Activated T-helper 1 cell treated with anti-CD3 and anti-CD28 coated beads, Interleukin-12 subunit alpha, Interleukin-12 subunit beta, Interleukin-2, Interleukin-4 antibody, amounts not matched to agents 30 ng/mL and 10 ng/mL and 1 ng/mL, durations not matched to agents 14 hours and 24 hours and 36 hours (primary cell): Measurements from ENCODE around the gene PCNX1. TPM values are rescaled to one million over a fixed set of nuclear protein-coding genes. Genes with fewer than 3 reads are reported as not detected.
"Not testable (repeated sequence)": the region's sequence is repeated elsewhere in the genome, so short reads cannot be mapped to it uniquely, and the experiment has no call there.

Source experiments
- DNase-seq: peaks from one replicate; pipeline ENCODE4 v3.0.0; 2021; ENCODE audit warnings: low spot score
- H3K27ac Mint-ChIP-seq: one replicate; pipeline ENCODE4 v1.8.0; 2021; ENCODE audit warnings: mild to moderate bottlenecking, mixed read lengths
- H3K27me3 Mint-ChIP-seq: one replicate; pipeline ENCODE4 v1.8.0; 2022; ENCODE audit warnings: mild to moderate bottlenecking, moderate library complexity, mixed read lengths; ENCODE audit not compliant: insufficient read depth
- H3K36me3 Mint-ChIP-seq: one replicate; pipeline ENCODE4 v1.8.0; 2021; ENCODE audit warnings: low read depth, mixed read lengths
- H3K4me1 Mint-ChIP-seq: one replicate; pipeline ENCODE4 v1.8.0; 2021; ENCODE audit warnings: low read depth, mixed read lengths
- H3K4me3 Mint-ChIP-seq: one replicate; pipeline ENCODE4 v1.8.0; 2021; ENCODE audit warnings: mild to moderate bottlenecking, moderate library complexity, mixed read lengths
- H3K9me3 Mint-ChIP-seq: one replicate; pipeline ENCODE4 v1.8.0; 2021; ENCODE audit warnings: mixed read lengths
- intact Hi-C: fragments of 100-400 bp; cut with micrococcal nuclease; formaldehyde crosslinking; loops from one replicate; pipeline ENCODE4 v1.15.1; 2024
- total RNA-seq: library from RNA; stranded (reverse); gene quantifications from 2 replicates; pipeline ENCODE4 v1.2.3, GENCODE V29; 2022

The PCNX1 gene
- total RNA-seq, 1 donor from 2014 or later: 37.9 TPM

DNA sequence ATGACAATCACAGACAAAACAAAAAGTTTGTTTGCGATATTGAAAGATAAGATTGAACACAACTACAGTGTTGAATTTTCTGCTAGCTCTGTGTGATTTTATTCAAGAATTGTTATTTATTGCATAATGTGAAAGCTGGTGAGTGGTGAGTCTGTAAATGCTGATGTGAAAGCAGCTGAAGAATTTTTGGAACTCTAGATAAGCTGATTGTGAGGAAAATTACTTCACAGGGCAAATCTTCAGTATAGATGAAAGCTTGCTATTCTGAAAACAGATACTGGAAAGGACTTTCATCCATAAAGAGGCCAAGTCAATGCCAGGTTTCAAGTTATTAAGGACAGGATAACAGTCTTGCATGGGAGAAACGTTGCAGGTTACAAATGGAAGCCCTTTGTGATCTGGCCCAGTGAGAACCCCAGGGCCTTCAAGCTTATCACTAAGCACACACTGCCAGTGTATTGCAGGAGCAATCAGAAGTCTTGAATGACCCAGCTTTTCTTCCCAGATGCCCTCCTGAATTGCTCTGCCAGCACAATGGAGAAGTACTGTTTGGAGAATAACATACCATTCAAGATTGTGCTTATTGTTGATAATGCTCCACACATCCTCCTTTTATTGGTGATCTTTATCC, 153.7 kb downstream of the PCNX1 start:
- H3K4me1 Mint-ChIP-seq: no peaks in the 10 kb centered on the region
- intact Hi-C loops: no loop called here
- DNase-seq: no peak
- no peak overlapping the region for H3K27ac Mint-ChIP-seq
- peaks cover 52% of the 10 kb centered on the region for H3K36me3 Mint-ChIP-seq
- H3K9me3 Mint-ChIP-seq: peaks cover 8% of the 10 kb centered on the region
- H3K4me3 Mint-ChIP-seq: no peak overlapping the region
- no peaks in the 10 kb centered on the region for H3K27me3 Mint-ChIP-seq

DNA sequence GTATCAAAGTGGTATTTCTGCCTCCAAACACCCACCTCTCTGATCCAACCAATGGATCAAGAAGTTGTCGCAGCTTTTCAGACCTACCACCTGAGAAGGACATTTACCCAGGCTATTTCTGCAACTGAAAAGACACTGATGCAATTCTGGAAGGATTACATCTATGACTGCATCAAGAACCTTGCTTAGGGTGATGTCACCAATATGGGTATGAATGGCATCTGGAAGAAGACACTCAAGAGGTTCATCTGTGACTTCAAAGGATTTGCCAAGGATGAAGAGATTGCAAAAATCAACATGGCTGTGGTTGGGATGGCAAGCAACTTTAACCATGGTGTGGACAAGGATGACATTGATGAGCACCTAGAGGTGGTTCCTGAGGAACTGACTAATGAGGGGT, 154.2 kb downstream of the PCNX1 start:
- peaks cover 8% of the 10 kb centered on the region for H3K9me3 Mint-ChIP-seq
- H3K4me3 Mint-ChIP-seq: no peak overlapping the region
- no peak for DNase-seq
- H3K4me1 Mint-ChIP-seq: no peaks in the 10 kb centered on the region
- peaks cover 58% of the 10 kb centered on the region for H3K36me3 Mint-ChIP-seq
- intact Hi-C loops: no loop called here
- no peak overlapping the region for H3K27ac Mint-ChIP-seq
- no peaks in the 10 kb centered on the region for H3K27me3 Mint-ChIP-seq

DNA sequence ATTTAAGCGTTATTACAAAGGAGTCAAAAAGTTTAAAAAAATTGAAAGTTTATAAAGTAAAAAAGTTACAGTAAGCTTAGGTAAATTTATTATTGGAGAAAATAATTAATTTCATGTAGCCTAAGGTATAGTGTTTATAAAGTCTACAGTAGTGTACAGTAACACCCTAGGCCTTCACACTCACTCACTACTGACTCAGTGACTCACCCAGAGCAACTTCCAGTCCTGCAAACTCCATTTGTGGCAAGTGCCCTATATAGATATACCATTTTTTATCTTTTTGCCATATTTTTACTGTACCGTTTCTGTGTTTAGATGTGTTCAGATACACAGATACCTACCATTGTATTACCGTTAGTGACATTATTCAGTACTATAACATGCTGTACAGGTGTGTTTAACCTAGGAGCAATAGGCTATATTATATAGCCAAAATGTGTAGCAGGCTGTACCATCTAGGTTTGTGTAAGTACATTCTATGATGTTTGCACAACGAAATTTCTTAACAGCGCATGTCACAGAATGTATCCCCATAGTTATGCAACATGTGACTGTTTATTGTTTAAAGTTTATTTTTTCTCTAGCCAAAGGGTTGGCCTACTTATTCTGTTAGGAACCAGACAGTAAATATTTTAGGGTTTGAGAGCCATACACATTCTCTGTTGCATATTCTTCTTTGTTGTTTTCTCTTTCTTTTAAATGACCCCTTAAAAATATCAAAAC, 155.5 kb downstream of the PCNX1 start:
- intact Hi-C loops: no loop called here
- Mint-ChIP-seq H3K4me1 (no peaks in the 10 kb centered on the region), H3K4me3 (no peak overlapping the region), H3K27ac (no peak overlapping the region), H3K9me3 (peaks cover 8% of the 10 kb centered on the region), H3K27me3 (no peaks in the 10 kb centered on the region), H3K36me3 (peaks cover 67% of the 10 kb centered on the region)
- no peak for DNase-seq

DNA sequence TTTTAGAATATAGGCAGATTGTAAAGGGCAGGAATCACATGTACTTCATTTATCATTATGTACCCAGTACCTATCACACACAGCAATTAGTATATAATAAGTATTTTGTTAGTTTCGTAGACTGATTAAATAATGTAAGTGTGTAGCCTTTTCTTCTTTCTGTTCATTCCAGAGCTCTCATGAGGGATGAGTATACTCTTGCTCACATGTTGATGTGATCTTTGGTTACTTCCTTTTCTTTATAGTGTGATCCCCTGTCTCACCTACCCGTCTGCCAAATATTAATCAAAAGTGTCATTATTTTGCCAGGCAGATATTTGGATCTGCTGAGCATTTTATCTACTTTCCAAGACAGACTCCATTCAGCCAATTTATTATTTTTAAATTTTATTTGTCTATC, 156.1 kb downstream of the PCNX1 start:
- H3K27ac Mint-ChIP-seq: no peak overlapping the region
- peaks cover 8% of the 10 kb centered on the region for H3K9me3 Mint-ChIP-seq
- H3K27me3 Mint-ChIP-seq: no peaks in the 10 kb centered on the region
- intact Hi-C loops: no loop called here
- H3K4me3 Mint-ChIP-seq: no peak overlapping the region
- peaks cover 61% of the 10 kb centered on the region for H3K36me3 Mint-ChIP-seq
- DNase-seq: no peak
- H3K4me1 Mint-ChIP-seq: no peaks in the 10 kb centered on the region

DNA sequence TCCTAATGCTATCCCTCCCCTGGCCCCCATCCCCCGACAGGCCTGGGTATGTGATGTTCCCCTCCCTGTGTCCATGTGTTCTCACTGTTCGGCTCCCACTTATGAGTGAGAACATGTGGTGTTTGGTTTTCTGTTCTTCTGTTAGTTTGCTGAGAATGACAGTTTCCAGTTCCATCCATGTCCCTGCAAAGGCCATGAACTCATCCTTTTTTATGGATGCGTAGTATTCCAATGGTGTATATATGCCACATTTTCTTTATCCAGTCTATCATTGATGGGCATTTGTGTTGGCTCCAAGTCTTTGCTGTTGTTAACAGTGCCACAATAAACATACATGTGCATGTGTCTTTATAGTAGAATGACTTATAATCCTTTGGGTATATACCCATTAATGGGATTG, 157.5 kb downstream of the PCNX1 start:
- H3K36me3 Mint-ChIP-seq: peaks cover 58% of the 10 kb centered on the region
- H3K9me3 Mint-ChIP-seq, H3K27ac Mint-ChIP-seq, DNase-seq, H3K4me3 Mint-ChIP-seq, H3K4me1 Mint-ChIP-seq, H3K27me3 Mint-ChIP-seq, intact Hi-C loops: not testable (repeated sequence)

DNA sequence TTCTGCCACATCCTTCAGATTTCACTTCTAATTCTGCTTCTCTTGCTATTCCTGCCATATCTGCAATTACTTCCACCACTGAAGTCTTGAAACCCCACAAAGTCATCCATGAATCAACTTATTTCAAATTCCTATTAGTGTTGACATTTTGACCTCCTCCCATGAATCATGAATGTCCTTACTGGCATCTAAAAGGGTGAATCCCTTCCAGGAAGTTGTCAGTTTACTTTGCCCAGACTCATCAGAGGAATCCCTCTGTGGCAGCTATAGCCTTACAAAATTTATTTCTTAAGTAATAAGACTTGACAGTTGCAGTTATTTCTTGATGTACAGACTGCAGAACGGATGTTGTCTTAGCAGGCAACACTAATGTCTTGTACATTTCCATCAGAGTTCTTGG, 162.9 kb downstream of the PCNX1 start:
- no peaks in the 10 kb centered on the region for H3K27me3 Mint-ChIP-seq
- peaks cover 54% of the 10 kb centered on the region for H3K36me3 Mint-ChIP-seq
- H3K4me3 Mint-ChIP-seq: no peak overlapping the region

DNA sequence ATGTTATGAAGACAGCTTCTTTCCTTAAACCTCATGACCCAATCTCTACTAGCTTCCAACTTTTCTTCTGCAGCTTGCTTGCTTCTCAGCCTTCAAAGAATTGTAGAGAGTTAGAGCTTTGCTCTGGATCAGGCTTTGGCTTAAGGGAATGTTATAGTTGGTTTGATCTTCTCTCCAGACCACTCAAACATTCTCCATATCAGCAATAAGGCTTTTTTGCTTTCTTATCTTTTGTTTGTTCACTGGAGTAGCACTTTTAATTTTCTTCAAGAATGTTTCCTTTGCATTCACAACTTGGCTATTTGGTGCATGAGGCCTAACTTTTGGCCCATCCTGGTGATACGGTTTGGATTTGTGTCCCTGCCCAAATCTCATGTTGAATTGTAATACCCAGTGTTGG, 163.8 kb downstream of the PCNX1 start:
- intact Hi-C loops: no loop called here
- no peak overlapping the region for H3K27ac Mint-ChIP-seq
- H3K4me3 Mint-ChIP-seq: no peak overlapping the region
- peaks cover 48% of the 10 kb centered on the region for H3K36me3 Mint-ChIP-seq
- H3K9me3 Mint-ChIP-seq: no peaks in the 10 kb centered on the region
- no peak for DNase-seq
- peaks cover 12% of the 10 kb centered on the region for H3K4me1 Mint-ChIP-seq
- no peaks in the 10 kb centered on the region for H3K27me3 Mint-ChIP-seq

More for the DNA sequence above, 162.9 kb downstream of the PCNX1 start:
- intact Hi-C loops: no loop called here
- DNase-seq: no peak
- Mint-ChIP-seq H3K27ac (no peak overlapping the region), H3K4me1 (peaks cover 12% of the 10 kb centered on the region), H3K9me3 (peaks cover 5% of the 10 kb centered on the region)

DNA sequence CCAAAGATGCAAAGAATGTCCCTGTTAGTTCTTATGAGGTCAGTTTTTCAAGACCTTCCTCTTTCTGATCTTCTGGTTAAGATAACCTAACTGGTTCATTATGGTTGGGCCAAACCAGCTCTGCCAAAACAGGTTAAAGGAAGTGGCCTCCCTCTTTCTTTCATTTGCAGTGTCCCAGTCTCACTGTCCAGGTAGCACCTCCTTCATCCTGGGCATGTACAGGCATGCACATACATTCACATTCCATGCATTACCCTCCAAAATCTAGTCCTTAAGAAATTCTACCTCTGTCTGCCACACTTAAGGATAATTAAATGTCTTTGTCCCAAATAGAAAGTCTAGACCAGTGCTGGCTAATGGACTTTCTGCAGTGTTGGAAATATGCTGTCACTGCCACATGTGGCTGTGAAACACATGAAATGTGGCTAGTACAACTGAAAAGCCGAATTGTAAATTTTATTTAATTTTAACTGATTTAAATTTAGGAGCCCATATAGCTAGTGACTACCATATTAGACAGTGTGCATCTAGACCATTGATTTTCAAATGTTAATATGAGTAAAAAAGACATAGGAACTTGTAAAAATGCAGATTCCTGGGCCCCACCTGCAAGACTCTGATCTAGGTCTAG, 169.3 kb downstream of the PCNX1 start:
- intact Hi-C loops: no loop called here
- peaks cover 3% of the 10 kb centered on the region for H3K4me1 Mint-ChIP-seq
- H3K4me3 Mint-ChIP-seq: no peak overlapping the region
- DNase-seq: no peak
- no peaks in the 10 kb centered on the region for H3K27me3 Mint-ChIP-seq
- H3K9me3 Mint-ChIP-seq: peaks cover 18% of the 10 kb centered on the region
- no peak overlapping the region for H3K27ac Mint-ChIP-seq
- H3K36me3 Mint-ChIP-seq: peaks cover 62% of the 10 kb centered on the region

DNA sequence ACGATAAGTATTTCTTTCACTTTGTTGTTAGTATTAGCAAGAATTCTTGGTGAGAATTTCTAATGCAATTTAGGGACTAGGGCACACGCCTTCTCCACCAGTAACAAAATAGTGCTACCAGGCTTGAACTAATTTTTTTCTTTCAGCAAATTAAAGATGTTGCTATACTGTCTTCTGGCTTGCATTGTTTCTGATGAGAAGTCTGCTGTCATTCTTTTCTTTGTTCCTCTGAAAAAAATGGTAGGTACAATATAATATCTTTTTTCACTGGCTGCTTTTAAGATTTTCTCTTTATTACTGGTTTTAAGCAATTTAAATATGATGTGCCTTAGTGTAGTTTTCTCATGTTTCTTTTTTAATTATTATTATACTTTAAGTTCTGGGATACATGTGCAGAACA, 171.2 kb downstream of the PCNX1 start:
- Mint-ChIP-seq H3K27me3 (no peaks in the 10 kb centered on the region), H3K27ac (no peak overlapping the region), H3K36me3 (peaks cover 65% of the 10 kb centered on the region), H3K4me3 (no peak overlapping the region), H3K4me1 (no peaks in the 10 kb centered on the region), H3K9me3 (peaks cover 18% of the 10 kb centered on the region)
- intact Hi-C loops: no loop called here
- no peak for DNase-seq

DNA sequence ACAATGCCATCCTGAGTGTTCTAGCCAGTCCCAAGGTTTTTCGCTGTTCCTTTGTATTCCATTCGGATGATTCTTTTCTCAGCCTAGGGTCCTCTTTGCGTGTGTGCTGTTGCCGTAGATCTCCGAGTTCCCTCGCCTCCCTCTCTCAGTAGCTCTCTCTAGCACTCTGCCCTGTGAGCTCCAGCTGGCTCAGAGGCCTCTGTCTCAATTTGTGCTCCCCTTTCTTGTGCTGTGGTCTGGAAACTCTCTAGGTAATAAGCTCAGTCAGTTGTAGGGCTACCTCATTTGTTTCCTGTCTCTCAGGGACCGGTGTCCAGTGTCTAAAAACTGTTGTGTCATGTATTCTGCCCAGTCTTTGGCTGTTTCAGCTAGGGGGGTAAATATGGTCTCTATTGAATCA, 179.3 kb downstream of the PCNX1 start:
- DNase-seq: no peak
- Mint-ChIP-seq H3K4me1 (no peaks in the 10 kb centered on the region), H3K9me3 (no peaks in the 10 kb centered on the region), H3K27ac (no peak overlapping the region), H3K27me3 (no peaks in the 10 kb centered on the region), H3K4me3 (no peak overlapping the region), H3K36me3 (peaks cover 43% of the 10 kb centered on the region)
- intact Hi-C loops: no loop called here

DNA sequence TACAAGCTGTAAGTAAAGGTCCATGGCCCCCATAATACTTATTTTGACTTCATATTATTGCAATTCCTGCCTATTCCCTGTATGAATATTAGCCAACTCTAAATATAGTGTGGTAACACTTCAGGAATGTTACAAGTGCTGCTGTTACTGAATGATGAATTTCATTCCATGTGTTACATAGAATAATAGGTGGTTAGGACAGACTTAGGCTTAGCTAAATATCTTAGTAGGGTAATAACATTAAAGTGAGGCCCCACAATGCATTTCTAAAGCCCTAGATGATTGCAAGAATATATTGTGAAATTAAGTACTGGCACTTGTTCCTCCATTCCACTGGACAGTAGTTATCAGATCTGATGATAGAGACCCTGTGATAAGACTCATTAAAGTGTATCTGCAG, 182.7 kb downstream of the PCNX1 start:
- no peaks in the 10 kb centered on the region for H3K27me3 Mint-ChIP-seq
- intact Hi-C loops: no loop called here
- H3K4me3 Mint-ChIP-seq: no peak overlapping the region
- no peak overlapping the region for H3K27ac Mint-ChIP-seq
- no peaks in the 10 kb centered on the region for H3K4me1 Mint-ChIP-seq
- H3K9me3 Mint-ChIP-seq: no peaks in the 10 kb centered on the region
- H3K36me3 Mint-ChIP-seq: peaks cover 55% of the 10 kb centered on the region
- no peak for DNase-seq

DNA sequence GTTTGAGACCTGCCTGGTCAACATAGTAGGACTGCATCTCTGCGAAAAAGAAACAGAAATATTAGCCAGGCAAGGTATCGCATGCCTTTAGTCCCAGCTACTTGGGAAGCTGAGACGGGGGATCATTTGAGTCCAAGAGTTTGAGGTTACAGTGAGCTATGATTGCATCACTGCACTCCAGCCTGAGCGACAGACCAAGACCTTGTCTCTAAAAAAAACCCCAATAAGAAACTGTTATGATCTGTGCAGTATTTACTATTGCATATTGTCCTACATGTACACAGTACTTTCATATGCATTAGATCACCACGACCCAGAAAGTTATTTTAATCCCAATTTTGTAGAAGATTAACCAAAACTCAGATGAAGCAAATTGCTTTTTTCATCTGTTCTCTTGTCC, 187.5 kb downstream of the PCNX1 start:
- Mint-ChIP-seq H3K36me3 (peaks cover 42% of the 10 kb centered on the region), H3K27me3 (no peaks in the 10 kb centered on the region), H3K9me3 (peaks cover 7% of the 10 kb centered on the region), H3K4me3 (no peak overlapping the region), H3K4me1 (no peaks in the 10 kb centered on the region), H3K27ac (no peak overlapping the region)
- DNase-seq: no peak
- intact Hi-C loops: no loop called here

DNA sequence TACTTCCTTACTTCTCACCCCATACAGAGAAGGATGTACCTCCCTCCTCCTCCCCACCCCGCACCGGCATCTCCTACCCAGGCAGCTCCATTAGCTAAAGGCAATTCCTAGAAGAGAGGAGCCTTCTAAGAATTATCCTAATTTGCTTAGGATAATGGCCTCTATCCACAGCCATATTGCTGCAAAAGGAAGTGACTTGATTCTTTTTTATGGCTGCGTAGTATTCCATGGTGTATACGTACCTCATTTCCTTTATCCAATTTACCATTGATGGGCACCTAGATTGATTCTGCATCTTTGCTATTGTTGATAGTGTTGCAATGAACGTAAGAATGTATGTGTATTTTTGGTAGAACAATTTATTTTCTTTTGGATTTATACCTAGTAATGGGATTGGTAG, 189.7 kb downstream of the PCNX1 start:
- intact Hi-C loops: no loop called here
- no peak for DNase-seq
- Mint-ChIP-seq H3K4me3 (no peak overlapping the region), H3K4me1 (no peaks in the 10 kb centered on the region), H3K36me3 (peaks cover 28% of the 10 kb centered on the region), H3K27me3 (no peaks in the 10 kb centered on the region), H3K27ac (no peak overlapping the region), H3K9me3 (peaks cover 7% of the 10 kb centered on the region)
